RWPE1 (cell line): ENCODE results near the gene EIF5B.
A peak's percentile ranks its signal among the peaks of the same experiment; 100 is the strongest.
"Not testable (repeated sequence)": the region's sequence is repeated elsewhere in the genome, so short reads cannot be mapped to it uniquely, and the experiment has no call there.

Source experiments
- CTCF ChIA-PET: fragments of 350-600 bp; sonication (Branson Sonifier 250); formaldehyde crosslinking; extraction: SDS; loops from one replicate; lab custom pipeline; 2021; lab: Yijun Ruan, JAX
- POLR2A ChIA-PET: fragments of 400-600 bp; formaldehyde crosslinking; extraction: SDS; loops from one replicate; lab custom pipeline; 2020; ENCODE audit warnings: antibody characterized with exemption; ENCODE audit not compliant: low non-redundant PET; lab: Yijun Ruan, JAX
- DNase-seq: peaks from one replicate; pipeline ENCODE4 v3.0.0; 2012; ENCODE audit warnings: low spot score
- H3K27ac ChIP-seq: fragments of 450-650 bp; 2 replicates; pipeline ENCODE4 v1.5.1; 2017
- CTCF ChIP-seq: fragments of 450-650 bp; conservative IDR thresholded peaks from 2 replicates; pipeline ENCODE4 v1.5.1; 2017; ENCODE audit warnings: low read depth, mild to moderate bottlenecking

EIF5B gene

DNA sequence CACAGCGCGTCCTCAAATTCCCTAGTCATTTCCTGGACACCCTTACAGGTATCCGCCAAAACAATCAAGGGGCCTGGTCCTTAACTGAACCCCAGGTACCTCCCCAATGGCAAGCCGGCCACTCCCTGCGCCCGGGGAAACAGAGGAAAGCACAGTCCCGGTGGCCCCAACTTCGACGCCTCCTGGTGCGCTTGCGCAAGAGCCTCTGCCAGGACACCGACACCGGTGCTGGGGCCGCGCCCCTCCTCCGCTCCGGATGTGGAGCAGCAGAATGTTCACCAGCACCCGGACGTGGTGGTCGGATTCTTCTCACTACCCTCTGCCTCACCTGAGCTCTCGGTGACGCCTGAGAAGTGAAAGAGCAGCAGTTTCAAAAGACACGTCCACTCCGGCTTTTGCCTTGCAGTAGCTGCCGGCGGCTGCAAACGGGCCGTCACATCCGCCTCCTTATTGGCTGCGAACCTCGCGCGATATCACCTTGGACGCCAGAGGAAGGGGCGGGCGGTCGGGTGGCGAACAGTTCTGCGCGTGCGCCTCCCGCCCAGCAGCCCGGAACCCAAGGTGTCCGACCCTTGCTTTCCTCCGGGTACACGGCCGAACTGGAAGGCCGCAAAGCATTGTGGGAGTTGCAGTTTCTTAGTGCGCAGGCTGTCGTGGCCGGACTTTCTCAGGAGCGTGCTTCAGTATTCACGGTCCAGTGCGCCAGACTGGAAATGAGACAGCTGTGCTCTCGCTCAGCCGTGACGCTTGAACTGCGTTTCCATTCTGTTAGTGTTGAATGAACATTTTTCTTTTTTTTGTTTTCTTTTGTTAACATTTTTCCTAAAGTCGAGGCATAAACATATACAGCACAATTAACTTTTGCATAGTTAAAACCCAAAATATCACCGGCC, 1.0 kb upstream of the EIF5B start, which contains the start of gene TXNDC9:
TSS of gene TXNDC9 (minus strand) at position 423 of the 893 bp plus-strand sequence. CDS start 3,123 bp downstream, outside the sequence.
- H3K27ac ChIP-seq = peak within 1 kb of the TSS; percentile 94
- CTCF ChIA-PET = interaction anchor here (0.6 to 1.0 kb wide), 4 partner anchors 49 to 251 kb away, joined by 3 to 5 read pairs (median 4); no protein-coding TSS in a partner anchor
- POLR2A ChIA-PET = interaction anchor here (0.6 to 1.3 kb wide), 5 partner anchors 126 to 195 kb away, joined by 3 read pairs; partner anchors contain the start of genes MITD1 and MRPL30
- no peak for TF ChIP-seq CTCF
- peak; percentile 99 for DNase-seq

DNA sequence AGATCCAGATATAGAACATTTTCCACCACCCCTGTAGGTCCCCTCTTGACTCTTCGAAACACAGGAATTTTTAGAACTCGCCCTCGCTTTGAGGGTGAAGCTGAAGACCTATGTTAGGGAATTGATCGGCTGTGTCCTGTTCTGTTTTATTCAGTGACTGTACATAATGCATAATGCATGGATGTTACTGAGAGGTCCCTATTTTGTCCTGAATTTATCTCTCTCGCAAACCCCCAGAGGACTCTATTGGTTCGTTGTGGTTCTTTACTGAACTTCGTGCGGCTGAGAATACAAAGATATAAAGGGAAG, 431 bp upstream of the EIF5B start:
- TF ChIP-seq CTCF = no peak
- POLR2A ChIA-PET = interaction anchor here (0.6 to 1.3 kb wide), 2 partner anchors 55 to 196 kb away, joined by 3 read pairs; no protein-coding TSS in a partner anchor
- DNase-seq = peak; percentile 45
- CTCF ChIA-PET = interaction anchor here (0.7 kb wide), 4 partner anchors 48 to 159 kb away, joined by 3 to 4 read pairs (median 4); no protein-coding TSS in a partner anchor
- H3K27ac ChIP-seq = peak overlapping the region; percentile 94

- DNase-seq = peak; percentile 5
- ChIA-PET POLR2A (no interaction called here), CTCF (no interaction called here)
- H3K27ac ChIP-seq = peak overlapping the region; percentile 94
- no peak for TF ChIP-seq CTCF
These were observed 918 bp downstream of the EIF5B start for GRCh38 chr2:99338029-99338585.

GRCh38 chr2:99340669-99341236, 3.6 kb downstream of the EIF5B start:
- CTCF ChIA-PET = no interaction called here
- no peak overlapping the region; the same call in 1 of the 2 replicates for H3K27ac ChIP-seq
- no peak for DNase-seq
- POLR2A ChIA-PET = no interaction called here
- TF ChIP-seq CTCF = no peak

- TF ChIP-seq CTCF = no peak
- ChIA-PET POLR2A (no interaction called here), CTCF (no interaction called here)
- H3K27ac ChIP-seq = no peak overlapping the region
- DNase-seq = no peak
These were observed 5.3 kb downstream of the EIF5B start for GRCh38 chr2:99342536-99342935.

GRCh38 chr2:99345446-99345845, 8.3 kb downstream of the EIF5B start:
- H3K27ac ChIP-seq, CTCF ChIA-PET, POLR2A ChIA-PET, DNase-seq: not testable (repeated sequence)
